ENCODE data around the gene USF1.
"Not testable (repeated sequence)": the region's sequence is repeated elsewhere in the genome, so short reads cannot be mapped to it uniquely, and the experiment has no call there.

Gene USF1

GRCh38 chr1:161001525-161001924 lies 44.3 kb downstream of the USF1 start:
- in situ Hi-C loops (cut with HindIII; ENCODE audit: low sequenced_read_pairs), result no loop called here
- DNase-seq (ENCODE audit: low read depth, low spot score), result no peak
- TF ChIP-seq CTCF (IDR thresholded peaks at IDR 0.05; ENCODE audit: low read depth, low read length), result no peak
- no peak overlapping the region for H3K4me3 ChIP-seq (ENCODE audit: low read depth, low read length)

- in situ Hi-C loops (cut with HindIII; ENCODE audit: low sequenced_read_pairs), result no loop called here
- H3K4me3 ChIP-seq (ENCODE audit: low read depth, low read length), result no peak overlapping the region
- no peak for TF ChIP-seq CTCF (IDR thresholded peaks at IDR 0.05; ENCODE audit: low read depth, low read length)
- no peak for DNase-seq (ENCODE audit: low read depth, low spot score)
Observed at GRCh38 chr1:161000736-161001480, 44.9 kb downstream of the USF1 start.

- no peak for DNase-seq (ENCODE audit: low read depth, low spot score)
- no peak overlapping the region for H3K4me3 ChIP-seq (ENCODE audit: low read depth, low read length)
- in situ Hi-C loops (cut with HindIII; ENCODE audit: low sequenced_read_pairs), result no loop called here
- no peak for TF ChIP-seq CTCF (IDR thresholded peaks at IDR 0.05; ENCODE audit: low read depth, low read length)
Observed at GRCh38 chr1:160999376-160999775, 46.4 kb downstream of the USF1 start.

- in situ Hi-C loops (cut with HindIII; ENCODE audit: low sequenced_read_pairs), result no loop called here
- TF ChIP-seq CTCF (IDR thresholded peaks at IDR 0.05; ENCODE audit: low read depth, low read length), result peak; percentile 72
- H3K4me3 ChIP-seq (ENCODE audit: low read depth, low read length), result no peak overlapping the region
- peak; percentile 57 for DNase-seq (ENCODE audit: low read depth, low spot score)
Observed at GRCh38 chr1:160997323-160998038, 48.3 kb downstream of the USF1 start.

GRCh38 chr1:160996178-160996577 lies 49.6 kb downstream of the USF1 start:
- in situ Hi-C loops (cut with HindIII; ENCODE audit: low sequenced_read_pairs), result no loop called here
- peak; percentile 25 for DNase-seq (ENCODE audit: low read depth, low spot score)
- H3K4me3 ChIP-seq (ENCODE audit: low read depth, low read length), result no peak overlapping the region
- TF ChIP-seq CTCF (IDR thresholded peaks at IDR 0.05; ENCODE audit: low read depth, low read length), result no peak

- in situ Hi-C loops (cut with HindIII; ENCODE audit: low sequenced_read_pairs), result no loop called here
- TF ChIP-seq CTCF (IDR thresholded peaks at IDR 0.05; ENCODE audit: low read depth, low read length), result peak; percentile 25
- peak; percentile 52 for DNase-seq (ENCODE audit: low read depth, low spot score)
- H3K4me3 ChIP-seq (ENCODE audit: low read depth, low read length), result no peak overlapping the region
Observed at GRCh38 chr1:160993544-160994193, 52.1 kb downstream of the USF1 start.

GRCh38 chr1:160992036-160992435 lies 53.7 kb downstream of the USF1 start:
- H3K4me3 ChIP-seq (ENCODE audit: low read depth, low read length); in situ Hi-C loops (cut with HindIII; ENCODE audit: low sequenced_read_pairs); DNase-seq (ENCODE audit: low read depth, low spot score): not testable (repeated sequence)

All from astrocyte of the spinal cord (primary cell).